Measurements from ENCODE around the gene ST6GALNAC1. TPM values are rescaled to one million over a fixed set of nuclear protein-coding genes. Genes with fewer than 3 reads are reported as not detected.

Gene ST6GALNAC1
- total and polyA plus RNA-seq, 4 donors, result 13.9 to 24.9 (median 20.9) TPM

DNA sequence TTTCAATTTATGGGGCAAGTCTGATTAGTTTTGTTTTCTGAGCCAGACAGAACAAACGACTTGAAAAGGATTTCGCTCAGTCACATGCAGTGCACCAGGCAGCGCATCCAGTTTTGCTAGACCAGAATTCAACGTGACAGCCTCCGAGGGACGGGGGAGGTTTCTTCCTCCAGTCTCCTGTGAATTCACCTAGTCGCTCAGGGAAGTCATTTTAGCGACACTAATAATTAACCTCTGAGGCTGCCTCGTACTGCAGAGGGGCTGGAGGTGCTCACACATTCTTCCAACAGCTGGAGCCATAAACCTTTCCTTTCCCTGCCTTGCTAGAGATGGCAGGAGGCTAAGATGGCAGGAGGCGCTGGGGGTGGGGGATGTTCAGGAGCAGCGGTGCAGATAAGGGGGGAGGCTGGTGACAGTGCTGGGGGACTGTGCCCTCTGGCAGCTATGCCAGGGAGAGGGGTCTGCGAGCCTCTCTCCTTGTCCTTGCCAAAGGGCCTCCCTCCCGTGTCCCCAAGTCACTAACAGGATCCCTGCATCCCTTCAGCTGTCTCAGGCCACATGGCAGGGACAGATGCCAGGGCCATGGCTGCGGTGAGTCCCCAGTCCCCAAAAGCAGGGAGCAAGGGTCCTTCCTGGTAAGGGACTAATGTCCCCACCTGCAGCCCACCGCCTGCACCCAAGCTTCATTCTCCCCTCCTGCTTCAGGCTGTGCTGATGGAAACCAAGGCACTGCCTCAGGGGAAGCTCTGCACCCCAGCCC is 43.2 kb upstream of the ST6GALNAC1 start:
- H3K27ac ChIP-seq (ENCODE audit: low read depth in 1 of 2, low read length in 1 of 2), result peak overlapping the region; percentile 37 to 75
- H3K4me3 ChIP-seq, result no peak overlapping the region
- no peaks in the 10 kb centered on the region for H3K27me3 ChIP-seq (ENCODE audit: control insufficient read depth in 3 of 3, insufficient read depth in 3 of 3, low read length in 2 of 3)
- H3K9me3 ChIP-seq (ENCODE audit: control insufficient read depth in 4 of 4, insufficient read depth in 3 of 4, low read length in 3 of 4), result no peaks in the 10 kb centered on the region
- peak in 1 of 3 donors; percentile 51 for DNase-seq
- no peak for ATAC-seq (ENCODE audit: insufficient read depth, low FRiP score)
- no peak overlapping the region for H3K9ac ChIP-seq (ENCODE audit: insufficient read depth in 1 of 2, low read length in 2 of 2)
- H3K4me1 ChIP-seq (ENCODE audit: control insufficient read depth in 5 of 5, insufficient read depth in 5 of 5, low read length in 5 of 5), result peaks cover 0 to 45% (median 23%) of the 10 kb centered on the region in 5 donors
- H3K36me3 ChIP-seq (ENCODE audit: control insufficient read depth in 4 of 4, insufficient read depth in 4 of 4, low read length in 4 of 4), result peaks cover 0 to 44% (median 2%) of the 10 kb centered on the region in 4 donors
- no peak for TF ChIP-seq CTCF (IDR thresholded peaks at IDR 0.05; ENCODE audit: control extremely low read depth, extremely low read depth)
- 88 to 91% methylated on average over 15 of the region's 15 CpGs for WGBS, 2 donors

DNA sequence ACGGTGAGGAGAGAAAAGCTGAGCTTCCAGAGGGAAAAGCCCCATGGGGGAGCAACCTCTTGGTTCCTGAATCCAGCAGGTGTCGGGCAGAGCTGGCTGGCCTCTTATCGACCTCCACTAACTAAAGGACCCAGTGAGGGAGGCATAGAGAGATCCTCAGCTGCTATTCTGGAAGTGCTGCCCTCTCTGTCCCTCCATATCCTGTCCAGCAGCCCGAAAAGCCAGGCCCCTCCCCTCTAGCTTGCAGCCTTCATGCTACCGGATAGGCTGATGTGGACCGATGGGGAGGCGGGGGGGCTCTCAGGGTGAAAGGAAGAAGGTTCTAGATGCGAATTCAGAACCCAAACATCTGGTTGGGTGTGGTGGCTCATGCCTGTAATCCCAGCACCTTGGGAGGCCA is 42.3 kb upstream of the ST6GALNAC1 start:
- H3K4me3 ChIP-seq, result no peak overlapping the region

GRCh38 chr17:76685366-76685765 is 41.8 kb upstream of the ST6GALNAC1 start:
- DNase-seq, result no peak
- peaks cover 0 to 35% (median 17%) of the 10 kb centered on the region in 5 donors for H3K4me1 ChIP-seq (ENCODE audit: control insufficient read depth in 5 of 5, insufficient read depth in 5 of 5, low read length in 5 of 5)

More for the DNA sequence above, 42.3 kb upstream of the ST6GALNAC1 start:
- no peaks in the 10 kb centered on the region for H3K27me3 ChIP-seq (ENCODE audit: control insufficient read depth in 3 of 3, insufficient read depth in 3 of 3, low read length in 2 of 3)
- H3K9me3 ChIP-seq (ENCODE audit: control insufficient read depth in 4 of 4, insufficient read depth in 3 of 4, low read length in 3 of 4), result no peaks in the 10 kb centered on the region
- DNase-seq (no peak), ATAC-seq (ENCODE audit: insufficient read depth, low FRiP score) (no peak)
- peaks cover 0 to 43% (median 2%) of the 10 kb centered on the region in 4 donors for H3K36me3 ChIP-seq (ENCODE audit: control insufficient read depth in 4 of 4, insufficient read depth in 4 of 4, low read length in 4 of 4)
- no peak overlapping the region for H3K27ac ChIP-seq (ENCODE audit: low read depth in 1 of 2, low read length in 1 of 2)
- peaks cover 0 to 37% (median 17%) of the 10 kb centered on the region in 5 donors for H3K4me1 ChIP-seq (ENCODE audit: control insufficient read depth in 5 of 5, insufficient read depth in 5 of 5, low read length in 5 of 5)
- no peak overlapping the region for H3K9ac ChIP-seq (ENCODE audit: insufficient read depth in 1 of 2, low read length in 2 of 2)
- WGBS, 2 donors, result 80 to 87% methylated on average over 8 of the region's 8 CpGs
- no peak for TF ChIP-seq CTCF (IDR thresholded peaks at IDR 0.05; ENCODE audit: control extremely low read depth, extremely low read depth)

More at GRCh38 chr17:76685366-76685765, 41.8 kb upstream of the ST6GALNAC1 start:
- no peak for TF ChIP-seq CTCF (IDR thresholded peaks at IDR 0.05; ENCODE audit: control extremely low read depth, extremely low read depth)
- H3K4me3 ChIP-seq, result no peak overlapping the region
- H3K36me3 ChIP-seq (ENCODE audit: control insufficient read depth in 4 of 4, insufficient read depth in 4 of 4, low read length in 4 of 4), result peaks cover 0 to 43% (median 2%) of the 10 kb centered on the region in 4 donors
- WGBS, 2 donors, result 88 to 93% methylated on average over 12 of the region's 12 CpGs
- no peak for ATAC-seq (ENCODE audit: insufficient read depth, low FRiP score)
- no peak overlapping the region for H3K9ac ChIP-seq (ENCODE audit: insufficient read depth in 1 of 2, low read length in 2 of 2)
- no peaks in the 10 kb centered on the region for H3K9me3 ChIP-seq (ENCODE audit: control insufficient read depth in 4 of 4, insufficient read depth in 3 of 4, low read length in 3 of 4)
- no peak overlapping the region for H3K27ac ChIP-seq (ENCODE audit: low read depth in 1 of 2, low read length in 1 of 2)
- H3K27me3 ChIP-seq (ENCODE audit: control insufficient read depth in 3 of 3, insufficient read depth in 3 of 3, low read length in 2 of 3), result no peaks in the 10 kb centered on the region
